DND-41 (cell line): ENCODE measurements around the gene NXN.

Experiments
- CTCF ChIP-seq: IDR thresholded peaks from 2 replicates; pipeline ENCODE4 v1.5.1; 2012; ENCODE audit warnings: borderline replicate concordance, low read length, moderate library complexity, mild to moderate bottlenecking; ENCODE audit not compliant: poor library complexity, severe bottlenecking; ENCODE audit errors: extremely low read depth
- EZH2 ChIP-seq: IDR thresholded peaks from 3 replicates; pipeline ENCODE4 v1.6.1; 2012; ENCODE audit warnings: borderline replicate concordance, low read depth, mild to moderate bottlenecking, moderate library complexity, low read length, inconsistent platforms; ENCODE audit not compliant: severe bottlenecking

GRCh38 chr17:944266-944826 is 35.2 kb downstream of the NXN start:
- no peak for TF ChIP-seq CTCF
- TF ChIP-seq EZH2: no peak
